GM19035 (cell line): ENCODE measurements around the gene GJA10.
"Not testable (repeated sequence)": the region's sequence is repeated elsewhere in the genome, so short reads cannot be mapped to it uniquely, and the experiment has no call there.

ENCODE experiments used
- ATAC-seq: cut with Tn5 transposase; IDR thresholded peaks from one replicate; pipeline ENCODE4 v1.9.1; 2021; ENCODE audit not compliant: unreplicated experiment

The GJA10 gene

DNA sequence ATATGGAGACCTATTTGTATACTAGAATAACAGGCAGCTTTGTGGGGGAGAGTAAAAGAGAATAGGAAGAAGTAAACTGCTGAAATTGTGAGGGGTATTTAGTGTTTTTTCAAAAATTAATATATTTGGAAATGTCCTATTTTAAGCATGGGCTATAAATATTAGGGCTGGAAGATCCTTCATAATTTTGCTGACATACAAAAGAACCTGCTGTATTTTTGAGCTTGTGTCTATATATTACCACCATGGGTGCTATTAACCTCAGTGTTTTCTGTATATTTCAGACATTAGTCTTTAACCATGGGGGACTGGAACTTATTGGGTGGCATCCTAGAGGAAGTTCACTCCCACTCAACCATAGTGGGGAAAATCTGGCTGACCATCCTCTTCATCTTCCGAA is at the start of gene GJA10:
TSS of gene GJA10 (plus strand) at position 301 of the 400 bp plus-strand sequence. CDS start at position 301, 0 bp downstream.
- ATAC-seq: no peak

- ATAC-seq: not testable (repeated sequence)
Measured at GRCh38 chr6:89847513-89847912, 46.8 kb upstream of the GJA10 start.

DNA sequence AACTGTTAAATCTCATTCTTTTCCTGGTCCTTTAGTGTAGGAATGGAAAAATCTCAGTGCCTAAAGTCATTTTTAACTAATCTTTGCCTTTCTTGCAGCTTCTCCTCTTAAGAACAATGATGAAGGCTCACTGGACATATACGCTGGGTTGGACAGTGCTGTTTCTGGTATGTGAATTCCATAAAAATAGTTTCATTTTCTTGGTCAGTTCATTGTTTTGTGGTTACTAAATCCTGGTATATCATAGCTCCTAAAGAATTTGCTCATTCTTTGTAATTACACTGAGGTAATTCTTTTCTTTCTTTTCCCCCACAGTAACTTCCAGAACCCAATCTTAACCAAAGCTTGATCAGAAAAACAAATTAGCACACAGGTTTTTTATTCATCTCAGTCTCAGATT is 41.2 kb upstream of the GJA10 start:
- ATAC-seq: no peak

DNA sequence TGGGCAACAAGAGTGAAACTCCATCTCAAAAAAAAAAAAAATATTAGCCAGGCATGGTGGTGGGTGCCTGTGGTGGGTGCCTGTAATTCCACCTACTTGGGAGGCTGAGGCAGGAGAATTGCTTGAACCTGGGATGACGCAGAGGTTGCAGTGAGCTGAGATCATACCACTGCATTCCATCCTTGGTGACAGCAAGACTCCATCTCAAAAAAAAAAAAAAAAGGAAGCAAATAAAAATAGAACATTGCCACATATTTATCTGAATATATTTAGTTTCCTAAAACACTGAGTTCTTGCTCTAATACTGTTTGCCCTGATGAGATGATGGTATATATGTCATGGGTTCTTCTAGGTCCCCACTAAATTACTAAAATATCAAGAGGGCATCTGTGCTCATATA is 36.2 kb upstream of the GJA10 start:
- no peak for ATAC-seq

GRCh38 chr6:89859744-89860143 is 34.5 kb upstream of the GJA10 start:
- ATAC-seq: peak; percentile 63

DNA sequence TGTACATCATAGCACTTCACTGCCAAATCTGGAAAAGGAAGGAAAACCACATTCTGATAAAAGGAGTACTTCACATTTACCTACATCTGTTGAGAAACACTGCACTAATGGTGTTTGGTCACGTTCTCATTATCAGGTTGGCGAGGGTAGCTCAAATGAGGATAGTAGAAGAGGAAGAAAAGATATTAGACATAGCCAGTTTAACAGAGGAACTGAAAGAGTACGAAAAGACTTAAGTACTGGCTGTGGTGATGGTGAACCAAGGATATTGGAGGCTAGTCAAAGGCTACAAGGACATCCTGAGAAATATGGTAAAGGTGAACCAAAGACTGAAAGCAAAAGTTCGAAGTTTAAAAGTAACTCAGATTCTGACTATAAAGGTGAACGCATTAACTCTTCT is 32.0 kb upstream of the GJA10 start:
- ATAC-seq: peak; percentile 64

GRCh38 chr6:89862698-89863097 is 31.6 kb upstream of the GJA10 start:
- no peak for ATAC-seq

- ATAC-seq: no peak
Measured at GRCh38 chr6:89866024-89866678, 28.1 kb upstream of the GJA10 start.

DNA sequence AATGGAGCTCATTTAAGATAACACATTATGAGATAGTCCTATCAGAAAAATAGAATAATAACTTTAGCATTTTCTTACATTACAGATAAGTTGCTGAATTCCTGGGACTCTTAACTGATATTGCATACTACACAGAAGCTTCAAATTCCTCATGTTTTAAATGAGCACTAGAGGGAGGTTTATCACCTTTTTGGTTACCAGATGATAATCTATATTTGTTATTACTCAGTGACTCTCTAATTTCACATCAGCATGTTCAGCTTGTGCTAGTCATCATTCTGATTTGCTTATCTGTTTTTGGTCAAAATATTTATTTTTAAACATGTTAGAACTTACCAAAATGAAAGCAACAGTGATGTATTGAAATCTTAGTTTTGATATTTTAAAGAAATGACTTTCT is 20.5 kb upstream of the GJA10 start:
- no peak for ATAC-seq

- no peak for ATAC-seq
Measured at GRCh38 chr6:89874438-89874837, 19.8 kb upstream of the GJA10 start.

DNA sequence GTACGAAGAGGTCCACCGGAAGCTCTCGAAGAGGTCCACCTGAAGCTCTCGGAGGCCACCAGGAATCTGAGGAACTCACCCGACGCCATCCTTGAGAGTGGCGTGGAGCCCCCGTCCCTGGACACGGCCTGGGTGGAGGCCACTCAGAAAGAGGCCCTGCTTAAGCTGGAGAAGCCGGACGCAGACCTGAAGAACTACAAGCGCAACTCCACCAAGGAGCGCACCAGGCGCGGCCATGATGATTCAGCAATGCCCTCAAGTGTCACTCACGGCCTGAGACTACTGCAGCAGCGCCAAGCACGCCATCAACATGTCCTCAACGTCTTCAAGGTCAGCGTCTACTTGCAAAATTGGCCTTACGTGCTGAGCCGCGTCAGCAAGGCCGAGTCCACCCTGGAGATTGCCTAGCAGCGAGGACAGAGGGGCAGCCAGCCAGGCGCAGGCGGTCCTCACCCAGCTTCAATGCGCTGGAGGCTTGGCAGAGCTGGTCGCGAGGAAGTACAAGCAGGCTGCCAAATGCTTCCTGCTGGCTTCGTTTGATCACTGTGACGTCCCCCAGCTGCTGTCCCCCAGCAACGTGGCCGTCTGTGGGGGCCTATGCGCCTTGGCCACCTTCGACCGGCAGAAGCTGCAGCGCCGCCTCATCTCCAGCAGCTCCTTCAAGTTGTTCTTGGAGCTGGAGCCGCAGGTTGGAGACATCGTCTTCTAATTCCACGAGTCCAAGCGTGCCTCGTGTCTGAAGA is 7.7 kb upstream of the GJA10 start:
- no peak for ATAC-seq

GRCh38 chr6:89887452-89888137 is 6.7 kb upstream of the GJA10 start:
- ATAC-seq: no peak

- no peak for ATAC-seq
Measured at GRCh38 chr6:89888138-89888514, 6.1 kb upstream of the GJA10 start.

DNA sequence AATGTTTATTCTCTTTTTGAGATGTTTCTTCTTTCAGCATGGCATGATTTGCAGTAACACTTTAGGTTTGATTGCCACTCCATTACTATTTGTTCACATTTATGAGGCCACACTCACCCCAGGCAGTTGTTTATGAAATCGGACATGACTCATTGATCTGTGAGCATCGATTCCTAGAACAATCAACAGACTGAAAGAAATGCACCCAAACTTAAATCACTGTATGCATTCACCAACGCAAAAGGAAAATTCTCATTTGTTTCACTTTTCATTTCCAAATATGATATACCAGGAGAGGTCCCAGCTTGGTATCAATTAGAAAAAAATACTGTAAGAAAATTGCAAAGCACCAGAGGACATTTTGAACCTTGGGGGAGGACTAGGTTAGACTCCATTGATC is 5.4 kb upstream of the GJA10 start:
- no peak for ATAC-seq

DNA sequence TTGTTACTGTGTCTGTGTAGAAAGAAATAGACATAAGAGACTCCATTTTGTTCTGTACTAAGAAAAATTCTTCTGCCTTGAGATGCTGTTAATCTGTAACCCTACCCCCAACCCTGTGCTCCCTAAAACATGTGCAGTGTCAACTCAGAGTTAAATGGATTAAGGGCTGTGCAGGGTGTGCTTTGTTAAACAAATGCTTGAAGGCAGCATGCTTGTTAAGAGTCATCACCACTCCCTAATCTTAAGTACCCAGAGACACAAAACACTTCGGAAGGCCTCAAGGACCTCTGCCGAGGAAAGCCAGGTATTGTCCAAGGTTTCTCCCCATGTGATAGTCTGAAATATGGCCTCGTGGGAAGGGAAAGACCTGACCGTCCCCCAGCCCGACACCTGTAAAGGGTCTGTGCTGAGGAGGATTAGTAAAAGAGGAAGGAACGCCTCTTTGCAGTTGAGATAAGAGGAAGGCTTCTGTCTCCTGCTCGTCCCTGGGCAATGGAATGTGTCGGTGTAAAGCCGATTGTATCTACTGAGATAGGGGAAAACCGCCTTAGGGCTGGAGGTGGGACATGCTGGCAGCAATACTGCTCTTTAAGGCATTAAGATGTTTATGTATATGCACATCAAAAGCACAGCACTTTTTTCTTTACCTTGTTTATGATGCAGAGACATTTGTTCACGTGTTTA is 3.3 kb upstream of the GJA10 start:
- ATAC-seq: not testable (repeated sequence)

DNA sequence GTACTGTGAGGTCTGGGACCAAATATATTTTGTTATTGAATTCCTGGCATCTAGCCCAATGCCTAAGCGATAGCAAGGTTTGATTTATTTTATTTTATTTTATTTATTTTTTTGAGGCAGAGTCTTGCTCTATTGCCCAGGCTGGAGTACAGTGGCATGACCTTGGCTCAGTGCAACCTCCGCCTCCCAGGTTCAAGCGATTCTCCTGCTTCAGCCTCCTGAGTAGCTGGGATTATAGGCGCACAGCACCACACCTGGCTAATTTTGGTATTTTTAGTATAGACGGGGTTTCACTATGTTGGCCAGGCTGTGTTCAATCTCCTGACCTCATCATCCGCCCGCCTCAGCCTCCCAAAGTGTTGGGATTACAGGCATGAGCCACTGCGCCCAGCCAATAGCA is 1.7 kb upstream of the GJA10 start:
- ATAC-seq: not testable (repeated sequence)

- no peak for ATAC-seq
Measured at GRCh38 chr6:89895276-89895874, 1.1 kb downstream of the GJA10 start.

- not testable (repeated sequence) for ATAC-seq
Measured at GRCh38 chr6:89910001-89910901, 16.0 kb downstream of the GJA10 start.

GRCh38 chr6:89910902-89911240 is 16.6 kb downstream of the GJA10 start:
- ATAC-seq: no peak
